ENCODE measurements around the gene TCEAL9.
"Not testable (repeated sequence)": the region's sequence is repeated elsewhere in the genome, so short reads cannot be mapped to it uniquely, and the experiment has no call there.

The TCEAL9 gene

GRCh38 chrX:103376118-103376978 is 20.0 kb downstream of the TCEAL9 start, which contains the start of gene BEX3:
BEX3 (plus strand) TSS chrX:103376538; CDS start chrX:103377522, 984 bp downstream.
- DNase-seq: peak; percentile 90

DNA sequence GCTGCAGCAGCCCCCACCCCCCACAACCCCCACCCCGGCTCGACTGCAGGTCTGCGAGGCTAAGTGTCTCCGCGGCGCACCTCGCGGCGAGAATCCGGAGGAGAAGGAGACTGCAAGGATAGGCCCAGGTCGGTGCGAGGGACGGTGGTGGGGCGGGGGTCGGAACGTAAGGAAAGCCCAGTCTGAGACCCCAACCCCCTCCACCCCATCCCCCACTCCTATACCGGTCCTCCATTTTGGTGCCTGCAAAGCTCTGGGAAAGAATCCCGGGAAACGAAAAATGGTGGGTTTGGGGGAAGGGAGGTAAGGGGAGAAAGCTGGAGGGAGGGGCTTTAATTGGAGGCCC is 20.6 kb downstream of the TCEAL9 start:
- peak; percentile 63 for DNase-seq

DNA sequence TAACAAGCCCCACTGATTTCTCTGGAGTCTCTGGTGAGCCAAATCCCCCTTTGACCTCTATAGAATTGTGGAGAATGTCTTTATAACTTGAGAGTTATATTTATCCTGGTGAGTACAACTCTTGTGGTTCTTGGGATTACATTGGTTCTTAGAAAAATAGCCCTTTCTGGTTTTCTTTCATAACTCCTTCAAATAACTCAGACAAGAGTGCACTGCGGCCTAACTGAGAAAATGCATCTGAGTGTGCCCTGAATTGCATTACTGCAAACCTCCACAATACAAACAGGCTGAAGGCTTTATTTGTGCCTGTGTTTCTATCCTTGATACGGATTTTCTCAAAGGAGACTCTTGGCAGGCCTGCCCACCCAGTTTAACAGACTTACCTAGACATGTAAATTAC is 22.7 kb downstream of the TCEAL9 start:
- DNase-seq: no peak

GRCh38 chrX:103382877-103383276 is 26.6 kb downstream of the TCEAL9 start:
- DNase-seq: no peak

GRCh38 chrX:103384672-103385071 is 28.4 kb downstream of the TCEAL9 start:
- no peak for DNase-seq

GRCh38 chrX:103385283-103385830 is 29.1 kb downstream of the TCEAL9 start:
- DNase-seq: not testable (repeated sequence)

DNA sequence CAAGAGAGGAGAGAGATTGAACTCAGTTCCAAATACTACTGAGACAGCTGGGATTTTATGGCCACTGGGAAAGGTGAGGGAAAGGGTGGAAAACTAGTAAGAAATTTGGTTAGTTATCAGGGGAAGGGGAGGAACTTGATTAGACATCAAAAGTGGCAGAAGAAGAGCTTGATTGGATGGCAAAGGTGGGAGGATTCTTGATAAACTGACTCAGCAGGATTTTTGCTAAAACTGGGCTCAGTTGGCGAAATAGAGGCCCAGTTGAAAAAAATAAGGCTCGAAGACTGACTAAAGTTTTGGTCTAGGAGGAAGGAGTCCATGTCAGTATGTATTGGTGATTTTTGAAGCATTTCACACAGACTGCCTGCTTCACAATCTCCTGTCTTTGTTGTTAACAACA is 30.0 kb downstream of the TCEAL9 start:
- no peak for DNase-seq

GRCh38 chrX:103393487-103393886 is 37.2 kb downstream of the TCEAL9 start:
- DNase-seq: no peak

DNA sequence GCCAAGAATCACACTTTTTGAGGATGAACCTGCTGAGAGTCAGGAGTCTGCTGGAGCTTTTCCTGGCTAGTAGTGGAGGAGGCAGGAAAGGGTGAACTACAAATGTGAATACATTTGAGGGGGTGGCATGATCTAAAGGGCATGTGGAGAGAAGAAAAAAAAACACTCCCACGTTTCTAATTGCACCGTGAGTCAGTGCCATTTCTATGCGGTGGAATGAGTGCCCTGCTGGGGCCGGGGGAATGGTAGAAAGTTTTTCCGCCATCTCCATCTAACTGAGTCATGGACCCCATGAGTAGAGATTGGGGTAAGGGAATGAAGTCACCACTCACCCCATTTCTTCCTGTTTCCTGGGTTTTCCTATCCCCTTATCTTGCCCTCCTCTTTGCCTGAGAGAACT is 39.9 kb downstream of the TCEAL9 start:
- DNase-seq: no peak

DNA sequence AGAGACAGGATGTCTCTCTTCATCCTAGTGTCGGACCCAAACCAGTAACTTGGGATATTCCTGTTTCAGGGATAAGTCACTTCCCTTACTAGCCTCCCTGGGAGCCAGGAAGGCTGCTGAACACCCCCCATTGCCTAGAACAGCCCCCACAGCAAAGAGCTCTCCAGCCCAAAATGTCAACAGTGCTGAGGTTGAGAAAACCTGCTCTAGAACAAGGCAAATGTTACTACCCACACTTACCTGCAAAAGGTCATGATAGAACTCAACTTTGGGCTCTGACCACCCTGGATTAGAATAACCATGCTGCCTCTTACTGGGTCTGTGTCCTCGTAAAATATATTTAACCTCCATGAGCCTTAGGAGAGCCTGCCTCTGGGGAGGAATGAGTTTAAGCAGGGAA is 40.4 kb downstream of the TCEAL9 start:
- no peak for DNase-seq

DNA sequence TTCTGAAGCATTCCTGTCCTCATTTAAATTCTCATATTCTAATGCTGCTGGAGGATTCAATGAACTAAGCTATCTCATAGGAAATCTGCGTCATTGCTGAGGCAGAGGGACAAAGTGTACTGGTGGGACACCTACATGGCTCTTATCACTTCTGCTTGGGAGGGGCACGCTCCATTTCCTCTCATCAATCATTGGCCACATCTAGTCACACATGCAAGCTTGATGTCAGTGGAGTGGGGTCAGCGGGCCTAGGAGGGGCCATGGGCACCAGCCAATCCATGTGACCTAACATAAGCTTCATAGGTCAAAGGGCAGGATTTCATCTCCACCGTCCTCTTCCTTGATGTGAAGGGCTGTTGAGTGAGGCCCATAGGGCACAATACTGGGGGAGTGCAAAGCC is 41.4 kb downstream of the TCEAL9 start:
- DNase-seq: no peak

- peak; percentile 84 for DNase-seq
Observed at GRCh38 chrX:103398421-103398864, 42.1 kb downstream of the TCEAL9 start.

DNA sequence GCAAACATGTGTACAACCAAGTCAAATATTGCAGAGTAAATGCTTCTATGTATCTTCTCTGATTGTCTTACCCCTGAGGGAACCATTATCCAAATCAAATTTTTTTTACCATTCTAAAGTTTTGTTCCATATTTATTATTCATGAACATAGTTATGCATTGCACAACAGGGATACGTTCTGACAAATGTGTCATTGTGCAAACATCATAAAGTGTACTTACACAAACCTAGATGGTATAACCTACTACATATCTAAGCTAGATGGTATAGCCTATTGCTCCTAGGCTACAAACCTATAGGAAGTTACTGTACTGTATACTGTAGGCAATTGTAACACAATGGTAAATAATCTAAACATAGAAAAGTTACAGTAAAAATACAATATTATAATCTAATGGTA is 43.4 kb downstream of the TCEAL9 start:
- no peak for DNase-seq

DNA sequence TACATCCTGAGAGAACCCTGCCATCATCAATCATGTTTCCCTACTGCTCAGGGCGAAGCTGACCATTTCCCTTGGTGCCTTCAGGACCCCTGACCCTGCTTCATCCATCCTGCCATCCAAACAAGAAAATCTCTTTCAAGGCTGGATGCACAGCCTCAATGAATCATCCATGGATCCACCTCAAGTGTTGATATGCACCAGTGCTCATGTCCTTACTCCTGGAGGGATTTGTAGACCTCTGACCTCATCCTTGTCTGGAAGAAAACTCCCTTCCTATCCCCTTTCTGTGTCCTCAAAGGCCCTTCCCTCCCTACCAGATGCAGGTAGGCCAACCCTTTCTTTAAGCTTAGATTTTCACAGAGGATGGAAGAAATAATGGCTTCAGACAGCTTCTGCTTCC is 44.6 kb downstream of the TCEAL9 start:
- DNase-seq: no peak

- peak; percentile 91 for DNase-seq
Observed at GRCh38 chrX:103404231-103405008, 48.1 kb downstream of the TCEAL9 start.

DNA sequence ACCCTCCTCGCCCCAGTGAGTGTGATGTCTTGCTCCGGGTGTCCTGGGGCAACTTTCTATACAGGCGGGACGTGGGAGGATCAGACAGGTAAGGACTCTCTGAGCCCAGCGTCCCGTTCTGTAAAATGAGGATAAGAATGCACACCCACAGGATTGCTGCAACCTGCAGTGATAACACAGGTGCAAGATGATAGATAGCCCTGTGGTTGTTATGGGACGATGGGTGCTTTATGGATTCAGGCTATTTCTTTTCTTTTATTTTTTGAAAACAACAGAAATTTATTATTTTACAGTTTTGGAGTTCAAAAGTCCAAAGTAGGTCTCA is 48.7 kb downstream of the TCEAL9 start:
- no peak for DNase-seq

DNA sequence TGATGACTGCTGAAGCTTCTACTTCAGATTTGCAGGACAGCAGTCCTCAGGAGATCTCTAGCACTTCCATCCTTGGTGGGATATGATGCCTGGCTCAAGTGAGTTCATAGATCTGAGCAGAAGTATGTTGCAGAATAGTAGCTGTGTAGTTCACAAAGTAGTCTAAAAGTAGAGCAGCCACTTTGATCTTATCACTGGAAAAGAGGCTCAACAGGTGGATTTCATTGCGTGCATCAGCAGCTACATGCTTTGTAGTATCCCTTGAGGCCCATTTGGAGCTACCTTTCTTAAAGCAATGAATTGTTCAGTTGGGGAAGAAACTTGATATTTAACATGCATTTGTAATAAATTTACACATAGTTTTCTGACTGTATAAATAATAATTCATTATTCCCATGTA is 50.0 kb downstream of the TCEAL9 start:
- no peak for DNase-seq

DNA sequence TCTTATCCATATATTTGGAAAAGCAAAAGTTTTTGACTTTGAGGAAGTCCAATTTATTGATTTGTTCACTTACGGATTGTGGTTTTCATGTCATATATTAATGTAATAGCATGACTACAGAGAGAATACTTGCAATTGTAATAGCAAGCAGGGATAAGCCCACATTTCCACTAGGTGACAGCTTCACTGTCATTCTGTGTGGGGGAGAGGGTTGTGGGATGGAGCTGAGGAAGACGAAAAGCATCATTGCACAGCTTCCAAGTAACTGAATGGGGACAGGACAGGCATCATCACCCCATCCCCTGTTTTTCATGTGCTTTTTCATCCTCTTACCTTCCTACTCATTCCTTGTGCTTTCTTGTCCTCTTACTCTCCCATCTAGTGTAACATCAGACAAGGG is 51.5 kb downstream of the TCEAL9 start:
- DNase-seq: no peak
